Measurements from ENCODE around the gene POLR3E.

DNA sequence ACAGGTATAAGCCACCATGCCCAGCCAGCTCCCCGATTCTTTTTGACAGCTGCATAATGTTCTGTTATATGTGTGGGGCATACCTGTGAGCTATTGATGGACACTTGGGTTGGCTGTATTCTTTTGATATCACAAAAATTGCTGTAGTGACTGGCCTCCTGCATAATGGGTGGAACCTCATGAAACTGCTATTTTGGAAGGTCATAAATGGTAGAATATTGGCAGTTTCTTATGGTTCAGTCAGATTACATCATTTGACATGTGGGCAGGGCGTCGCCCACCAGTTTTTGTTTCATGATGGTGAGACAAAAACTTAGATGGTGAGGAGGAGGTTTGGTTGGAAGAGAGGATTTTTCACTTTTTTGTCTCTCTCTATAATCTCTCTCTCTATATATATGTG, 26.7 kb upstream of the POLR3E start:
- TF ChIP-seq, protein P1, sequence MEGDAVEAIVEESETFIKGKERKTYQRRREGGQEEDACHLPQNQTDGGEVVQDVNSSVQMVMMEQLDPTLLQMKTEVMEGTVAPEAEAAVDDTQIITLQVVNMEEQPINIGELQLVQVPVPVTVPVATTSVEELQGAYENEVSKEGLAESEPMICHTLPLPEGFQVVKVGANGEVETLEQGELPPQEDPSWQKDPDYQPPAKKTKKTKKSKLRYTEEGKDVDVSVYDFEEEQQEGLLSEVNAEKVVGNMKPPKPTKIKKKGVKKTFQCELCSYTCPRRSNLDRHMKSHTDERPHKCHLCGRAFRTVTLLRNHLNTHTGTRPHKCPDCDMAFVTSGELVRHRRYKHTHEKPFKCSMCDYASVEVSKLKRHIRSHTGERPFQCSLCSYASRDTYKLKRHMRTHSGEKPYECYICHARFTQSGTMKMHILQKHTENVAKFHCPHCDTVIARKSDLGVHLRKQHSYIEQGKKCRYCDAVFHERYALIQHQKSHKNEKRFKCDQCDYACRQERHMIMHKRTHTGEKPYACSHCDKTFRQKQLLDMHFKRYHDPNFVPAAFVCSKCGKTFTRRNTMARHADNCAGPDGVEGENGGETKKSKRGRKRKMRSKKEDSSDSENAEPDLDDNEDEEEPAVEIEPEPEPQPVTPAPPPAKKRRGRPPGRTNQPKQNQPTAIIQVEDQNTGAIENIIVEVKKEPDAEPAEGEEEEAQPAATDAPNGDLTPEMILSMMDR (IDR thresholded peaks at IDR 0.05; ENCODE audit: low read depth, low read length), result no peak
- no peak for TF ChIP-seq EZH2phosphoT487 (IDR thresholded peaks at IDR 0.05; ENCODE audit: low read depth)

Measured in OCI-LY3 (cell line).